OCI-LY7 (cell line): ENCODE results near the gene CD302. TPM values are rescaled to one million over a fixed set of nuclear protein-coding genes. Genes with fewer than 3 reads are reported as not detected.
"Not testable (repeated sequence)": the region's sequence is repeated elsewhere in the genome, so short reads cannot be mapped to it uniquely, and the experiment has no call there.

Experiments
- BruUV-seq: library from RNA; stranded (reverse); fragments of 400-500 nt; replicated peaks from 2 replicates; lab custom pipeline; 2021; lab: Mats Ljungman, UMichigan
- CTCF ChIA-PET: fragments of 300-600 bp; sonication (Branson Sonifier 250); formaldehyde crosslinking; loops from one replicate; lab custom pipeline; 2022; ENCODE audit warnings: antibody characterized with exemption; ENCODE audit not compliant: unreplicated experiment; lab: Charles Lee
- POLR2A ChIA-PET: fragments of 300-600 bp; sonication (Branson Sonifier 250); formaldehyde crosslinking; loops from one replicate; lab custom pipeline; 2022; ENCODE audit warnings: antibody characterized with exemption; lab: Charles Lee
- DNase-seq: peaks from one replicate; pipeline ENCODE4 v3.0.0-alpha.2; 2015; ENCODE audit warnings: low spot score
- H2AFZ ChIP-seq: fragments of 200-600 bp; sonication (generic), shearing (Covaris generic); 2 replicates; pipeline ENCODE4 v1.6.1; 2014; ENCODE audit warnings: mild to moderate bottlenecking, antibody characterized with exemption, low read length, moderate library complexity
- H3K27ac ChIP-seq: fragments of 200-600 bp; sonication (generic); 2 replicates; pipeline ENCODE4 v1.5.1; 2014; ENCODE audit warnings: mixed run types, low read depth, mild to moderate bottlenecking, moderate library complexity, low read length, inconsistent platforms; ENCODE audit not compliant: poor library complexity, severe bottlenecking
- H3K36me3 ChIP-seq: fragments of 200-600 bp; sonication (generic); 2 replicates; pipeline ENCODE4 v1.6.1; 2014; ENCODE audit warnings: mild to moderate bottlenecking, antibody characterized with exemption, low read length, moderate library complexity, mixed read lengths; ENCODE audit not compliant: insufficient read depth
- H3K4me1 ChIP-seq: fragments of 200-600 bp; sonication (generic); 2 replicates; pipeline ENCODE4 v1.5.1; 2014; ENCODE audit warnings: mild to moderate bottlenecking, low read length; ENCODE audit not compliant: insufficient read depth, poor library complexity, severe bottlenecking
- H3K4me2 ChIP-seq: fragments of 200-600 bp; sonication (generic); 2 replicates; pipeline ENCODE4 v1.6.1; 2014; ENCODE audit warnings: mild to moderate bottlenecking, low read length
- H3K4me3 ChIP-seq: fragments of 200-600 bp; sonication (generic); 2 replicates; pipeline ENCODE4 v1.5.1; 2014; ENCODE audit warnings: mild to moderate bottlenecking, low read depth, low read length; ENCODE audit not compliant: poor library complexity, severe bottlenecking
- H3K79me2 ChIP-seq: fragments of 200-600 bp; sonication (generic); 2 replicates; pipeline ENCODE4 v1.6.1; 2016; ENCODE audit warnings: low read depth, mild to moderate bottlenecking, low read length, moderate library complexity, mixed read lengths; ENCODE audit not compliant: insufficient read depth
- H3K9me2 ChIP-seq: fragments of 200-600 bp; sonication (generic); 2 replicates; pipeline ENCODE4 v1.6.1; 2016; ENCODE audit warnings: mild to moderate bottlenecking, low read length, mixed read lengths; ENCODE audit not compliant: insufficient read depth
- H3K9me3 ChIP-seq: fragments of 200-600 bp; sonication (generic); 2 replicates; pipeline ENCODE4 v1.6.1; 2014; ENCODE audit warnings: mild to moderate bottlenecking, mixed run types, low read length, mixed read lengths
- H4K20me1 ChIP-seq: fragments of 200-600 bp; sonication (generic); 2 replicates; pipeline ENCODE4 v1.6.1; 2014; ENCODE audit warnings: mild to moderate bottlenecking, antibody characterized with exemption, low read length, moderate library complexity, mixed read lengths; ENCODE audit not compliant: insufficient read depth
- EZH2phosphoT487 ChIP-seq: fragments of 200-600 bp; sonication (generic); IDR thresholded peaks from 2 replicates; pipeline ENCODE4 v1.6.1; 2018; ENCODE audit warnings: low read depth, borderline replicate concordance, mild to moderate bottlenecking, mixed run types, antibody characterized with exemption, low read length, moderate library complexity, mixed read lengths
- intact Hi-C: fragments of 100-400 bp; cut with micrococcal nuclease; formaldehyde crosslinking; loops from one replicate; pipeline ENCODE4 v1.10.0; 2022; ENCODE audit not compliant: unreplicated experiment
- total RNA-seq, 2 experiments: library from RNA; depleted of rRNA in 1 of 2; stranded (reverse); fragments of >200 nt in 1 of 2; shearing (Covaris generic) in 1 of 2; gene quantifications; 2 replicates each; pipeline ENCODE4 v1.2.3, GENCODE V29; 2014 to 2022
- TF ChIP-seq, protein P1 (sequence below): fragments of 200-600 bp; sonication (generic); conservative IDR thresholded peaks from 2 replicates; pipeline ENCODE4 v1.5.1; 2014; ENCODE audit warnings: mild to moderate bottlenecking, antibody characterized with exemption, low read length, moderate library complexity, mixed read lengths

CD302 gene
- total RNA-seq, 2 experiments from 2014 or later: not detected

DNA sequence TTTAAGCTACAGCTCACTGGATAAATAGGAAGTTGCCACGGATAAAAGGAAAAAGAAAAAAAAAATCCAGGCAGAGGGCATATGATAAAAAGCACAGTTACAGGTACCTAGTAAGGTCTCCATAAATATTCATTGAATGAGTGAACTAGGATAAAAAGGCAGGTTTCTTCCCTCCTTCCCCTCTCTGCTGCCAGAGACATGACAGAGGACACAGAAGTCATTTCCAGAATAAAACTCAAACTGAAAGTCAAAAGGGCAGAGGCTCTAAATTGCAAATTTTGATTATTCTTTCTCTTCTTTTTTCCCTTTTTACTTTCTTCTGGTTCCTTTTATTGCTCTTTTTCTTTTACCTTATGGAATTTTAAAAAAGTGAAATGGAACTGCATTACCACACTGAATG lies 7.7 kb downstream of the CD302 start:
- no peak overlapping the region for H3K4me2 ChIP-seq
- no TSS peak for BruUV-seq
- ChIA-PET CTCF (no interaction called here), POLR2A (no interaction called here)
- no peak overlapping the region for H3K27ac ChIP-seq
- no peak for DNase-seq
- intact Hi-C loops: no loop called here
- no peak overlapping the region for H2AFZ ChIP-seq
- H3K79me2 ChIP-seq: no peaks in the 10 kb centered on the region
- TF ChIP-seq EZH2phosphoT487: no peak
- TF ChIP-seq, protein P1, sequence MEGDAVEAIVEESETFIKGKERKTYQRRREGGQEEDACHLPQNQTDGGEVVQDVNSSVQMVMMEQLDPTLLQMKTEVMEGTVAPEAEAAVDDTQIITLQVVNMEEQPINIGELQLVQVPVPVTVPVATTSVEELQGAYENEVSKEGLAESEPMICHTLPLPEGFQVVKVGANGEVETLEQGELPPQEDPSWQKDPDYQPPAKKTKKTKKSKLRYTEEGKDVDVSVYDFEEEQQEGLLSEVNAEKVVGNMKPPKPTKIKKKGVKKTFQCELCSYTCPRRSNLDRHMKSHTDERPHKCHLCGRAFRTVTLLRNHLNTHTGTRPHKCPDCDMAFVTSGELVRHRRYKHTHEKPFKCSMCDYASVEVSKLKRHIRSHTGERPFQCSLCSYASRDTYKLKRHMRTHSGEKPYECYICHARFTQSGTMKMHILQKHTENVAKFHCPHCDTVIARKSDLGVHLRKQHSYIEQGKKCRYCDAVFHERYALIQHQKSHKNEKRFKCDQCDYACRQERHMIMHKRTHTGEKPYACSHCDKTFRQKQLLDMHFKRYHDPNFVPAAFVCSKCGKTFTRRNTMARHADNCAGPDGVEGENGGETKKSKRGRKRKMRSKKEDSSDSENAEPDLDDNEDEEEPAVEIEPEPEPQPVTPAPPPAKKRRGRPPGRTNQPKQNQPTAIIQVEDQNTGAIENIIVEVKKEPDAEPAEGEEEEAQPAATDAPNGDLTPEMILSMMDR: no peak
- no peaks in the 10 kb centered on the region for H3K4me1 ChIP-seq
- no peak overlapping the region for H3K4me3 ChIP-seq
- no peaks in the 10 kb centered on the region for H3K9me2 ChIP-seq
- H3K36me3 ChIP-seq: no peaks in the 10 kb centered on the region
- H4K20me1 ChIP-seq: no peaks in the 10 kb centered on the region
- H3K9me3 ChIP-seq: no peaks in the 10 kb centered on the region

DNA sequence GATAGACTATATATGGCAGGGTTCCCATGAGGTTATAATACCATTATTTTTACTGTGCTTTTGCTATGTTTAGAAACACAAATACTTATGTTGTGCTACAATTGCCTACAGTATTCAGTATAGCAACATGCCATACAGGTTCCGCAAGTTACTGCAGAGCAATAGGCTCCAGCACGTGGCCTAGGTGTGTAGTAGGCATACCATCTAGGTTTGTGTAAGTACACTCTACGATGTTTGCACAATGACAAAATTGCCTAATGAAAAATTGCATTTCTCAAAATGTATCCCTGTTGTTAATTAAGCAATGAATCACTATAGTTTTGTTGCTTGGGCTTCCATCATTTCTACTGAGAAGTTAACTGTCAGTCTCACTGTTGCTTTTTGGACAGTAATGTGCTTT lies 9.8 kb downstream of the CD302 start:
- Histone ChIP-seq H4K20me1 (no peaks in the 10 kb centered on the region), H3K9me2 (no peaks in the 10 kb centered on the region), H3K4me3 (no peak overlapping the region), H3K4me2 (no peak overlapping the region), H2AFZ (no peak overlapping the region), H3K9me3 (no peaks in the 10 kb centered on the region), H3K4me1 (no peaks in the 10 kb centered on the region), H3K27ac (no peak overlapping the region), H3K79me2 (no peaks in the 10 kb centered on the region), H3K36me3 (no peaks in the 10 kb centered on the region)
- no peak for DNase-seq
- no TSS peak for BruUV-seq
- ChIA-PET CTCF (no interaction called here), POLR2A (no interaction called here)
- TF ChIP-seq, protein P1: no peak
- TF ChIP-seq EZH2phosphoT487: no peak
- intact Hi-C loops: loop anchor here (5.0 kb wide), 1 partner anchor 136 kb away; no protein-coding TSS in a partner anchor

DNA sequence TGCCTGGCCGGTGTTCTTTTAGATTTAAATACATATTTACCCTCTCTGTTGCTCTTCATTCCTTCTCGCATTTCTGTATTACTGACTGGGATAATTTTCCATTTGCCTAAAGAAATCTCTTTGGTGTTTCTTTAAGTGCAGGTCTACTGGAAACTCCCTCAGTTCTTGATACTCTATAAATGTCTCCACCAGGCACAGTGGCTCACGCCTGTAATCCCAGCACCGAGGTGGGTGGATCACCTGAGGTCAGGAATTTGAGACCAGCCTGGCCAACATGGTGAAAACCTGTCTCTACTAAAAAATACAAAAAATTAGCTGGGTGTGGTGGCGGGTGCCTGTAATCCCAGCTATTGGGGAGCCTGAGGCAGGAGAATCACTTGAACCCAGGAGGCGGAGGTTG lies 10.4 kb downstream of the CD302 start:
- H3K79me2 ChIP-seq, CTCF ChIA-PET: not testable (repeated sequence)

More for the DNA sequence above, 10.4 kb downstream of the CD302 start:
- H3K9me2 ChIP-seq, DNase-seq, H2AFZ ChIP-seq, POLR2A ChIA-PET, H3K36me3 ChIP-seq, H4K20me1 ChIP-seq, H3K9me3 ChIP-seq, H3K27ac ChIP-seq, H3K4me1 ChIP-seq, BruUV-seq, H3K4me3 ChIP-seq, H3K4me2 ChIP-seq: not testable (repeated sequence)
- intact Hi-C loops: loop anchor here (5.0 kb wide), 1 partner anchor 135 kb away; no protein-coding TSS in a partner anchor
